ENCODE data around the gene GABRA4. TPM values are rescaled to one million over a fixed set of nuclear protein-coding genes. Genes with fewer than 3 reads are reported as not detected.

Gene GABRA4
- polyA plus RNA-seq (ENCODE audit: insufficient read length in 12 of 12) = 1 to 10 TPM in 1 of 12 donors, under 1 TPM in 6, not detected in 5; 0.01 to 1.9 (median 0.07) TPM
- long read RNA-seq, donor 1 = 0 reads
- long read RNA-seq, donor 2 = 0 reads
- long read RNA-seq, donor 3 = 0 reads
- long read RNA-seq, donor 4 = 0 reads
- long read RNA-seq, donor 5 = 0 reads
- long read RNA-seq, donor 6 = 0 reads
- long read RNA-seq, donor 7 = 0 reads
- long read RNA-seq, donor 8 = 0 reads
- long read RNA-seq, donor 9 = 0 reads
- long read RNA-seq, donor 10 = 0 reads
- long read RNA-seq, donor 11 = 0 reads

DNA sequence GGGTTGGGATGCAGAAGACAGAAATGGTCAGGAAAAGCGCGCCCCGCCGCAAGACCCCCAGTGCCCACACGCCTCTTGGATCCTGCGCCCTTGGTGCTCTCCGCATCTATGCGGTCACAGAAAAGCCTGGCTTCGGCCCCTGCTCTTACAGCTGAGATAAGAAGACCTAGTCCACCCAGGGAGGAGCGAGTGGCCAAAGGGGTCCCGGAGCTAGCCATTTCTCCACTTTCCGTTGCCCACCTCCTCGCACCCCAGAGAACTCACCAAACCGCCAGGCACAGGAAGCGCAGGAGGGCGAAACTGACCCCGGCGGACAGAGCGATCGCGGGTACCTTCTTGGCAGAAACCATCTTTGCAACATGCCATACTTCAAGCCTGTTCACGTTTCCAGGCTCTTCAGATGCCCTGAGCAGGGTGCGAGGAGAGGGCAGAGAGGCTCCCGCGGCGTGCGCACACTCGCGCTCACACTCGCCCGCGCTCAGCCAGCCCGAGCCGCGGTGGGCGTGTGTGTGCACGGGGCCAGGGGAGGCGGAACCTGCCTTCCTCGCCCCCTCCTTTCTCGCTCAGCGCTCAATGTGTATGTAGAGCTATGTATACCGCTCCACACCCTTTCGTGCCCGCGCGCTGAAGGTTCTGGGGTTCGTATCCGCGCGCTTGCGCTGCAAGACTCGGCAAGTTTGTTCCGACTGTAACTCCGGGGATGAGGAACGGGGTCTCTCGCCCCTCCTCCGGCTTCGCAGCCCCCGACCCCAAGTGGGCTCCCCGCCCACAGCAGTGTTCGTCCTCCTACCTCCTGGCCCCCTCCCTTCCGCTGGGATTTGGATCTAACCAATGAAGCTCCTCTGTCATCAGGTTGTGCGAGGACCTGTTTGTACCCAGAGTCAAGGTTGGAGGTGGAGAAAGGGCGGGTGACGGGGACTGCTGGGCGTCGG, at the start of gene GABRA4:
TSS of gene GABRA4 (minus strand) at position 507 of the 932 bp plus-strand sequence. CDS start at position 350, 157 bp downstream.
- DNase-seq = no peak

DNA sequence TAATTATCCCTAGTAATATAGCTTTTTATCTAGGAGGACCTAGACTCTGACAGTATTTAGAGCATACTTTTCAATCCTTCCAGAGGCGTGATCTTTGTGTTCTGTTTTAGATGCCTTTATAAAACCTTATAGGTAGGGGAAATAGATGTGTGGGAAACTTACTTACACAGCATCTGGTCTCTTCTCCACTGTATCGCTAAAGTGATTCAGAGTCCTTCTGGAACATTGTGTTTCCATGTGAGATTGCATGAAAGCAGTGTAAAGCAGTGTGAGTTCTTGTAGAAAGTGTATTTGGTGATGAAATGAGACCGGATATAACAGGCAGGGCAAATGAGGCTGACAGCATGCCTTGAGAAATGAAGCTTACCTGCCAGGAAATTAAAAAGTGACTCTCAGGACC, 47.4 kb upstream of the GABRA4 start:
- no peak for DNase-seq

- DNase-seq = no peak
Observed at GRCh38 chr4:47038263-47038662, 44.9 kb upstream of the GABRA4 start.

DNA sequence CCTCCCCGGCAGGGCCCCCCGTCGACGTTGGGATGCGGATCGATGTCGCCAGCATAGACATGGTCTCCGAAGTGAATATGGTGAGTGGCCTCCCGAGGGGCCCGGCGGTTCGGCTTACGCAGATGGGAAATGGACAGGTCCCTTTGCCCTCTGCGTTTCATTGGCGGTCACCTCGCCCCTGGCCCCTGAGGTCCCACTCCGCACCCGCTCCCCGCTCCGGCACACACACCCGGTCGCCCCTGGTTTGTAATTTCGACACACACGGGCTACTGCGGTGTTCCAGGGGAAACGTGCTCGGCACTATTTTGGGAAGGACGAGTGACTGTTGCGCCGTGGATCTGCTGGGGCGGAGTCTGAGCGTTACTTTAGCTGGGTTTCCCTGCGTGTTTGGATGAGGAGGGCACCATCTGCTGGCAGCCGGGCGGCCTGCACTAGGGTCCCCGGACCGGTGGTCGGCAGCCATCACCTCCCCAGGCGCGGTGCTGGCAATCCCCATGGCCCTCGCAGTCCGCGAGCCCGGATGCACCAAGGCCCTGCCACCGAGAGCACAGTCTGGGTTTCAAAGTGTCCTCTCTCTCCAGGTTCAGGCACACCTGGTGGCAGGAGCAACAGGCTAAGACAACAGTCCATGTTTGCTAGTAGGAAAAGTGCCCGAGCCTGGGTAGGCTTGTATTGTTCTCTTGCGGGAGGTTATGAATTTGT, 39.2 kb upstream of the GABRA4 start:
- DNase-seq = peak; percentile 31

GRCh38 chr4:47031751-47032404, 38.5 kb upstream of the GABRA4 start:
- DNase-seq = no peak

DNA sequence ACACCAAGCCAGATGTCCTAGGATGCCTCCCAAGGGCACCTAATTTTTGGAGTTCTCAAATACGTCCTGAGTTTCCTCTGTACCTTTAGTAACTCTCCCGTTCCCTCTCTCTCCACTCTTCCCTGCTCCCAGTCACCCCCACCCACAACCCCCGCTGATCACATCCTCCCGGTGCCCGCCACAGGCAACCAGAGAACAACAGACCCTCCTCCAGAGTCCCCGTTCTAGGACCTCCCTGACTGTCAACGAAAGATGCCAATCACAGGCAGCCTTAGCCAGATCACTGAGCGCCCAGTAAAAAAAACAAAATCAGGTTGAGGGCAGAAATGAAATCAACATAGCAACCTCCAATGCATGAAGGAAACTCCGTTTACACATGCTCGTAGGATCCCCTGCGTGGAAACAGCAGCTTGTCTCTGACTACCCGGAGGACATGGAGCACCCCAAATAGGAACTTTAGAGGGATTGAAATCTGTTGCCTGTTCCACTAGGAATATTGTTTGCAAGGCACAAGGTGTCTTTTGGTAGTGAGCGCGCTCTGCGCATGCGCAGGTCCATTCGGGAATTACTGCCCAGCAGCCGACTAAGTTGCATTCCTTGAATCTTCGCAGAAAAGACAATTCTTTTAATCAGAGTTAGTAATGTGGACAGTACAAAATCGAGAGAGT, 37.8 kb upstream of the GABRA4 start, which contains the start of gene GABRB1:
TSS of gene GABRB1 (plus strand) at position 557 of the 668 bp plus-strand sequence.
- DNase-seq = peak; percentile 25

DNA sequence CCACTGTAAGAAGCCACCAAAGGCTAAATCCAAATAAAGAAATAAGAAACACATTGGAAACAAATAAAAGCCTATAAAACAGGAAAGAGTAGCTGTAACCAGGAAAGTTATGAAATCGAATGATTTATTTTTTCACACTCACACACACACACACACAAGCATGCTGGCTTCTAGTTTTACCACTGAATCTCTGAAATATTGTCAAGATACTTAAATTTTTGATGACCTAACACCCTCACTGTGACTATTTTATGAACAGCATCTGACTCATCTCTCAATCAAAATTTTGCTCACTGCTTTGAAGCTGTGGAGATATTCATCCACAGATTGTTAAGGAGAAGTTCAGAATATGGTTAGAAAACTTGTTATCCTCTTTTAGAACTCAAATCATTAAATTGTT, 24.1 kb upstream of the GABRA4 start:
- DNase-seq = no peak

DNA sequence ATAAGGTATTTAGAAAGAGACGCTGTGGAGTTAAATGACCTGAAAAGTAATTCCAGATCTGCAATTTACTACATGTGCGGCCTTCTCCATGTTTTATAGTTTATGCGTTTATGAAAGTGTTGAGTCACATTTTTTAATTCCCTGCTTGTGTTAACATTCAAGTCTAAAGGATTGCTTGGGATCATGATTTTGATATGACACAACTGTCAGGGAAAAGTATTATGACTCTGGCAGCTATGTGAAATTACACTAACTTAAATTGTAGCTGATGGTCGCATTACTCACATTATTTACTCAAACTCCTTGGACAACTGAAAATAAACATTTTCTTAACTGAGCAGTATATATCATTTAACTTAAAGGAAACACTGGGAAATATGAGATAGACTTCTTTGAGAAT, 23.7 kb upstream of the GABRA4 start:
- no peak for DNase-seq

- DNase-seq = no peak
Observed at GRCh38 chr4:47013373-47013772, 20.0 kb upstream of the GABRA4 start.

DNA sequence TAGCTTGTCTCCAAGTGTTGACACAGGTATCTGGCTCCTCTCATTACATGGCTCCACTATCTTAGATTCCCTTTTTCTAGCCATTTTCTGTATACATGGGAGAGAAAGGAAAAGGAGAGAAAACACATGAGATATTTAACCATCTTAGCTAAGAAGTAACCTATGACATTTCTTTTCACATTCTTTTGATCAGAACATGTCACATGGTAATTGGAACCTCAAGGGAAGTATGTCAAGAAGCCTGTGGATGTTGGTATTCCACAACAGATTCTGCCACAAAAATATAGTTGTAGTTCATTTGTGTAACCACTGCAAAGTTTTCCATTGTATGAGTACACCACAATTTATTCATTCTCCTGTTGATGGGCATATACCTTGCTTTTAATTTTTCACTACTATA, 19.3 kb upstream of the GABRA4 start:
- DNase-seq = no peak

GRCh38 chr4:47010912-47011446, 17.6 kb upstream of the GABRA4 start:
- no peak for DNase-seq

GRCh38 chr4:47010347-47010911, 17.0 kb upstream of the GABRA4 start:
- DNase-seq = no peak

GRCh38 chr4:47002580-47002979, 9.2 kb upstream of the GABRA4 start:
- no peak for DNase-seq

DNA sequence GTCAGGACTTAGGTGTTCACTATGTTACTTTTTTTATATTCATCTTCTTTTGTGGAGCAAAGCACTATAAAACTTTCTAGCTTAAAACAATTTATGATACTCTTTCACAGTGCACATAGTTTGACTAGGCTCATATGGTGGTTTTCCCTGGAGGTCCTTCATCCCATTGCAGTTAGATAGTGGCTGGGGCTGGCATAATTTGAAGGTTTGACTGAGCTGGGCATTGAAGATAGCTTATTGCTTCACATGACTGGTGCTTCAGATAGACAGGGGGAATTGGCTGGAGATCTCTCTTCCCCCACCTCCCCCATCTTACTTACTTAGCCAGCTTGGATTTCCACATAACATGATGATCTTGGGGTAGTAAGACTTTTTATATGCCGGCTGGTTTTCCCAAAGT, 7.0 kb upstream of the GABRA4 start:
- DNase-seq = no peak

DNA sequence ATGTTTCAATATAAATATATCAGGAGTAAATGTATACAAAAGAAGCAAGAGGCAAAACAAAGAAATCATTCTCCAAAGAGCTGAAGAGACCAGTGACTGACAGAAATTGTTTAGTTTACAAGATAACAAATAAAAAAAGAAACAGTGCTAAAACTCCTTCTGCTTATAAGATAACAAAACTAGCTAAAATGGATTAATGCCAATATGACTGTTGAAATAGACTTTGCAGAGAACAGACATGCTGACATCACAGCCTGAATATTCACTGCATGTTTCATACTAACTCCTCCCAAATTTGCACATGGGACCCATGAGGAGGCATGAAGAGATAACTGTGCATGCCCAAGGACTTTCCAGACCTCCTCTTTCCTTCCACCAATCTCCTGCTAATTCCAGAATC, 6.2 kb upstream of the GABRA4 start:
- DNase-seq = no peak

GRCh38 chr4:46994007-46994405, 625 bp upstream of the GABRA4 start:
- no peak for DNase-seq

DNA sequence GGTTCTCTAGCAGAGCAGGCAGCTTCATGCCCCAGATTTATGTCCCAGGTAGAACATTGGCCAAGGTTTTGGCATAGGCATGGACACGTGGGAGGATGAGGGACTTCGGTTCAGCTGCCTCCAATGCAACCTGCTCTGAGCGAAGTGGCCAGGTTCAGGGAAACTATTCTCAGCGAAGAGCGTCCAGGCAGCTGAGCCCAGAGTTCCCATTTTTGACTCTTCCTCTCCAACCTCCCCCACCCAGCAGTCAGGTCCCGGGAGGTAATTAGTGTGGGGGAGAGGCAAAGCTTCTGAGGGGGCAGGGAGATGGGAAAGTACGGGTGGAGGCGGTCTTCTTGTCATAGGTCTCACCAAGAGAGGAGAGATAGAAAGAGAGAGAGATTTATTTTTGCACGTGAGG, 1.0 kb downstream of the GABRA4 start:
- no peak for DNase-seq

DNA sequence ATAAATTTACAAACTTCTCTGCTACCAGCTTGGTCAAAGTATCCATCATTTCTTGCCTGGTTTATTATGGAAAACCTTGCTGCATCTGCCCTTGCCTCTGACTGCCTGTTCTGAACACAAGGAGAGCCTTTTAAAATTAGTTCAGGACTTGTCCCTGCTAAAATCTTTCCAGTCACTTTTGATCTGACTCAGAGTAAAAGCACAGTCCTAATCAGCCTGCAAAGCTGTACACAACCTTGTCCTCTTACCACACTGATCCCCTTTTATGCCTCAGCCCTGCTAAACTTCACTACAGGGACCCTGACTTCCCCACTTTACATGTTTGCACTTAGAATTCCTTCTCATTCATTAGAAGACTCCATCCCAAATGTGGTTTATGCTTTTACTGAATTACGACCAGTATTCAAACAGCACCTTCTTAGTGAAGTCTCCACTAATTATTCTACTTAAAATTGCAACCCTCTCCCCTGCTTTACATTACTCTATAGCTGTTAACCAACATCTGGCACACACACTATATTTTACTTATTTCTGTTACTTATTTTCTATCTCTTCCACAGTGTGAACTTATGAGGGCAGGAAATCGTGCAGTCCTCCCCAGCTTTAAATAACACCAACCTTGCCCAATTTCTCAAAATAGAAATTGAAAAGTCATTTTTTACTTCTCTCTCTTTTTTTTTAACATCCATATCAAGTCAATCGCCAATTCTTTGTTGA, 6.3 kb downstream of the GABRA4 start:
- no peak for DNase-seq

GRCh38 chr4:46984781-46985180, 8.6 kb downstream of the GABRA4 start:
- DNase-seq = no peak

DNA sequence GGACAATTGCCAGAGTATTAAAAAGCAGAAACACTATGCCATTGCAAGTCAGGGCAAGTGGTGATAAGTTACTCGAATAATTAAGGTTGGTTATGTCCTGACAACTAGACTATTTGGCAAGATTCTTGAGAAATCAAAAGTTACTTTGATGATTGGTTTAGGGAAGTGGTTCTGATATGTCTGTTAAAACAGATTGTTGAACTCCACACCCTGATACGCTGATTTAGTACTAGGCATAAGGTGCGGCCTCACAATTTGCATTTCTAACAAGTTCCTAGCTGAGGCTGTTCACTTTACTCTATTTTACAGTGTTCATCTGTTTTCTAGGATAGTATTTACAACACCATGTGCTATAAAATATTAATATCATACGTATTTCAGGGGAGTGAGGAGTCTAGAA, 12.5 kb downstream of the GABRA4 start:
- DNase-seq = no peak

Measured in muscle of arm (tissue), 14 donors.